DND-41 (cell line): Measurements from ENCODE around the gene NISCH.

Experiments used
- ATAC-seq: fragments of 200-7000 bp; cut with Tn5 transposase; 3 replicates; pipeline ENCODE4 v1.9.1; 2021; ENCODE audit warnings: low read depth; ENCODE audit not compliant: insufficient read depth
- DNase-seq: peaks from one replicate; pipeline ENCODE4 v3.0.0-alpha.2; 2020
- H2AFZ ChIP-seq: 2 replicates; pipeline ENCODE4 v1.6.0; 2012; ENCODE audit warnings: low read depth, low read length
- H3K27ac ChIP-seq: 2 replicates; pipeline ENCODE4 v1.5.1; 2012; ENCODE audit warnings: low read length, inconsistent platforms
- H3K27me3 ChIP-seq: fragments of 200-600 bp; sonication (generic); 2 replicates; pipeline ENCODE4 v1.6.0; 2012; ENCODE audit warnings: low read length, mild to moderate bottlenecking, inconsistent platforms; ENCODE audit not compliant: insufficient read depth, poor library complexity
- H3K36me3 ChIP-seq: 2 replicates; pipeline ENCODE4 v1.5.1; 2012; ENCODE audit warnings: low read length, inconsistent platforms; ENCODE audit not compliant: insufficient read depth
- H3K4me1 ChIP-seq: 2 replicates; pipeline ENCODE4 v1.5.1; 2012; ENCODE audit warnings: mild to moderate bottlenecking, low read length; ENCODE audit not compliant: insufficient read depth
- H3K4me2 ChIP-seq: 2 replicates; pipeline ENCODE4 v1.6.0; 2012; ENCODE audit warnings: mild to moderate bottlenecking, moderate library complexity, low read length, inconsistent platforms; ENCODE audit not compliant: insufficient read depth
- H3K4me3 ChIP-seq, 2 experiments: fragments of 200-600 bp in 1 of 2; shearing (Covaris generic) in 1 of 2; 2 replicates each; pipeline ENCODE4 v1.5.1; 2012 to 2016; ENCODE audit warnings: inconsistent platforms in 2 of 2, low read length in 2 of 2, mild to moderate bottlenecking in 2 of 2, low read depth in 1 of 2, moderate library complexity in 1 of 2
- H3K79me2 ChIP-seq: 2 replicates; pipeline ENCODE4 v1.6.0; 2012; ENCODE audit warnings: low read length, inconsistent platforms; ENCODE audit not compliant: insufficient read depth
- H3K9ac ChIP-seq: 2 replicates; pipeline ENCODE4 v1.6.0; 2012; ENCODE audit warnings: low read depth, mild to moderate bottlenecking, inconsistent platforms, low read length, moderate library complexity
- H3K9me3 ChIP-seq: 2 replicates; pipeline ENCODE4 v1.5.1; 2012; ENCODE audit warnings: low read length, moderate library complexity, mild to moderate bottlenecking, inconsistent platforms; ENCODE audit not compliant: insufficient read depth, severe bottlenecking
- H4K20me1 ChIP-seq: 2 replicates; pipeline ENCODE4 v1.6.0; 2012; ENCODE audit warnings: low read length; ENCODE audit not compliant: insufficient read depth
- EZH2 ChIP-seq: IDR thresholded peaks from 3 replicates; pipeline ENCODE4 v1.6.1; 2012; ENCODE audit warnings: borderline replicate concordance, low read depth, mild to moderate bottlenecking, moderate library complexity, low read length, inconsistent platforms; ENCODE audit not compliant: severe bottlenecking
- TF ChIP-seq, protein P1 (sequence below): IDR thresholded peaks from 2 replicates; pipeline ENCODE4 v1.5.1; 2012; ENCODE audit warnings: borderline replicate concordance, low read length, moderate library complexity, mild to moderate bottlenecking; ENCODE audit not compliant: poor library complexity, severe bottlenecking; ENCODE audit errors: extremely low read depth

NISCH gene

DNA sequence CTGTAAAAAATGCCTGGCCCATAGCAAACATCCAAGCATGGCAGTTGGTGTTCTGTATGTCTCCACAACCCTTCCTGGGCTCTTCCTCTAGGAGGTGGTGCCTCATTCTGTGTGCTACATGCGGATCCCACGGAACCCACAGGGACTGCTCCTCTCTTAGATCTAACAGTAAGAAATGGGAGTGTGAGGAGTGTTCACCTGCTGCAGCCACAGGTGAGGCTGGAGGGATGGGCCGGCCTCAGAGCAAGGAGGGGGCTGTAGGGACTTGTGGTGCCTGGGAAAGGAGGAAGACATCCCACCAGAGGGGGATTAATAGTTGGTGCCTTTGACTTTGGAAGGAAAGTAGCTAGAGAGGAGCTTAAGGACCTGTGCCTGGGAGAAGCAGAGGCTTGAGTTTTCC, 32.7 kb upstream of the NISCH start:
- no peak overlapping the region for H3K4me2 ChIP-seq
- H3K9me3 ChIP-seq: no peaks in the 10 kb centered on the region
- no peak overlapping the region for H3K4me3 ChIP-seq
- no peak for DNase-seq
- H3K27me3 ChIP-seq: no peaks in the 10 kb centered on the region
- H2AFZ ChIP-seq: no peak overlapping the region
- peaks cover 10% of the 10 kb centered on the region; the same call in 1 of the 2 replicates for H3K36me3 ChIP-seq
- ATAC-seq: no peak
- H3K9ac ChIP-seq: no peak overlapping the region
- no peaks in the 10 kb centered on the region for H3K4me1 ChIP-seq
- no peaks in the 10 kb centered on the region; the same call in 1 of the 2 replicates for H3K79me2 ChIP-seq
- no peak overlapping the region for H3K27ac ChIP-seq
- TF ChIP-seq, protein P1, sequence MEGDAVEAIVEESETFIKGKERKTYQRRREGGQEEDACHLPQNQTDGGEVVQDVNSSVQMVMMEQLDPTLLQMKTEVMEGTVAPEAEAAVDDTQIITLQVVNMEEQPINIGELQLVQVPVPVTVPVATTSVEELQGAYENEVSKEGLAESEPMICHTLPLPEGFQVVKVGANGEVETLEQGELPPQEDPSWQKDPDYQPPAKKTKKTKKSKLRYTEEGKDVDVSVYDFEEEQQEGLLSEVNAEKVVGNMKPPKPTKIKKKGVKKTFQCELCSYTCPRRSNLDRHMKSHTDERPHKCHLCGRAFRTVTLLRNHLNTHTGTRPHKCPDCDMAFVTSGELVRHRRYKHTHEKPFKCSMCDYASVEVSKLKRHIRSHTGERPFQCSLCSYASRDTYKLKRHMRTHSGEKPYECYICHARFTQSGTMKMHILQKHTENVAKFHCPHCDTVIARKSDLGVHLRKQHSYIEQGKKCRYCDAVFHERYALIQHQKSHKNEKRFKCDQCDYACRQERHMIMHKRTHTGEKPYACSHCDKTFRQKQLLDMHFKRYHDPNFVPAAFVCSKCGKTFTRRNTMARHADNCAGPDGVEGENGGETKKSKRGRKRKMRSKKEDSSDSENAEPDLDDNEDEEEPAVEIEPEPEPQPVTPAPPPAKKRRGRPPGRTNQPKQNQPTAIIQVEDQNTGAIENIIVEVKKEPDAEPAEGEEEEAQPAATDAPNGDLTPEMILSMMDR: no peak
- TF ChIP-seq EZH2: no peak
- no peaks in the 10 kb centered on the region for H4K20me1 ChIP-seq

DNA sequence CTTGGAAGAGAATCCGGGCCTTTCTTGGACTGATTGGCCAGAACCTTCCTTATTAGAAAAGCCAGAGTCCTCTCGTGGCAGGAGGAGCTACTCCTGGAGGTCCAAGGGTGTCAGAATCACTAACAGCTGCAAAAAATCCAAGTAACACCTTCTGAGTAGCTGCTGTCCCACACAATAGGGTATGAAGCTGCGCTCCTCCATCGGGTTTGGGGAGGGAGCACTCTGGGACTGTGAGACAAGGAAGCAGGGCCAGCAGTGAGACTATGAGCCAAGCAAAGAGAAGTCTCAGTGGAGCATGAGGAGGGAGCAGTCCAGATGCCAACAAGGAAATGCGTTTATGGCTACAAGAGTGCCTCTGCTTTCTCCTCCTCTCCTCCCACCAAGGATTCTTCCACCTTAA, 32.2 kb upstream of the NISCH start:
- Histone ChIP-seq H3K4me1 (no peaks in the 10 kb centered on the region), H3K27me3 (no peaks in the 10 kb centered on the region)
- DNase-seq: no peak

GRCh38 chr3:52428151-52429005, 27.0 kb upstream of the NISCH start:
- no peak overlapping the region for H3K4me3 ChIP-seq

More for the DNA sequence above, 32.2 kb upstream of the NISCH start:
- ATAC-seq: no peak
- Histone ChIP-seq H3K79me2 (no peaks in the 10 kb centered on the region), H3K36me3 (peaks cover 9% of the 10 kb centered on the region; the same call in 1 of the 2 replicates), H4K20me1 (no peaks in the 10 kb centered on the region), H3K4me2 (no peak overlapping the region), H3K27ac (no peak overlapping the region), H2AFZ (no peak overlapping the region), H3K9ac (no peak overlapping the region), H3K4me3 (no peak overlapping the region), H3K9me3 (no peaks in the 10 kb centered on the region)
- no peak for TF ChIP-seq EZH2
- TF ChIP-seq, protein P1: no peak

More at GRCh38 chr3:52428151-52429005, 27.0 kb upstream of the NISCH start:
- DNase-seq: peak; percentile 52
- H3K36me3 ChIP-seq: no peaks in the 10 kb centered on the region
- no peaks in the 10 kb centered on the region for H3K79me2 ChIP-seq
- peak; percentile 94 for ATAC-seq
- no peaks in the 10 kb centered on the region for H3K27me3 ChIP-seq
- no peaks in the 10 kb centered on the region for H3K9me3 ChIP-seq
- no peaks in the 10 kb centered on the region for H3K4me1 ChIP-seq
- no peak for TF ChIP-seq EZH2
- TF ChIP-seq, protein P1: peak; percentile 88
- no peak overlapping the region for H2AFZ ChIP-seq
- H3K4me2 ChIP-seq: no peak overlapping the region
- no peaks in the 10 kb centered on the region for H4K20me1 ChIP-seq
- H3K9ac ChIP-seq: no peak overlapping the region
- H3K27ac ChIP-seq: no peak overlapping the region
